Vagina (tissue), 2 donors: ENCODE data around the gene SNRNP70.

Source experiments
- POLR2AphosphoS5 ChIP-seq, 2 donors: sonication (generic); formaldehyde crosslinking; IDR thresholded peaks; one replicate each; pipeline ENCODE4 v1.9.0; 2017; ENCODE audit warnings: antibody characterized with exemption in 2 of 2, mild to moderate bottlenecking in 2 of 2, low read depth in 1 of 2; ENCODE audit not compliant: insufficient read depth in 1 of 2
- TF ChIP-seq, protein P1 (sequence below), 3 experiments: fragments of 450-650 bp in 2 of 3; fragments of 200-600 bp in 1 of 3; sonication (generic) in 1 of 3; IDR thresholded peaks; one replicate each; pipeline ENCODE4 v1.5.1; 2017 to 2019; ENCODE audit warnings: antibody characterized with exemption in 3 of 3, mild to moderate bottlenecking in 2 of 3, moderate library complexity in 2 of 3

- no peak for TF ChIP-seq POLR2AphosphoS5 (IDR thresholded peaks at IDR 0.05; ENCODE audit: insufficient read depth in 1 of 2, low read depth in 1 of 2)
- TF ChIP-seq, protein P1, sequence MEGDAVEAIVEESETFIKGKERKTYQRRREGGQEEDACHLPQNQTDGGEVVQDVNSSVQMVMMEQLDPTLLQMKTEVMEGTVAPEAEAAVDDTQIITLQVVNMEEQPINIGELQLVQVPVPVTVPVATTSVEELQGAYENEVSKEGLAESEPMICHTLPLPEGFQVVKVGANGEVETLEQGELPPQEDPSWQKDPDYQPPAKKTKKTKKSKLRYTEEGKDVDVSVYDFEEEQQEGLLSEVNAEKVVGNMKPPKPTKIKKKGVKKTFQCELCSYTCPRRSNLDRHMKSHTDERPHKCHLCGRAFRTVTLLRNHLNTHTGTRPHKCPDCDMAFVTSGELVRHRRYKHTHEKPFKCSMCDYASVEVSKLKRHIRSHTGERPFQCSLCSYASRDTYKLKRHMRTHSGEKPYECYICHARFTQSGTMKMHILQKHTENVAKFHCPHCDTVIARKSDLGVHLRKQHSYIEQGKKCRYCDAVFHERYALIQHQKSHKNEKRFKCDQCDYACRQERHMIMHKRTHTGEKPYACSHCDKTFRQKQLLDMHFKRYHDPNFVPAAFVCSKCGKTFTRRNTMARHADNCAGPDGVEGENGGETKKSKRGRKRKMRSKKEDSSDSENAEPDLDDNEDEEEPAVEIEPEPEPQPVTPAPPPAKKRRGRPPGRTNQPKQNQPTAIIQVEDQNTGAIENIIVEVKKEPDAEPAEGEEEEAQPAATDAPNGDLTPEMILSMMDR (IDR thresholded peaks at IDR 0.05) = no peak
These were observed 17.7 kb upstream of the SNRNP70 start for GRCh38 chr19:49067554-49067953.
